Loucy (cell line): ENCODE results near the gene VWF.

Source experiments
- H2AFZ ChIP-seq: fragments of 200-600 bp; sonication (generic); 2 replicates; pipeline ENCODE4 v1.6.0; 2016; ENCODE audit warnings: antibody characterized with exemption, mild to moderate bottlenecking, low read length, moderate library complexity
- H3F3A ChIP-seq: fragments of 200-600 bp; 2 replicates; pipeline ENCODE4 v1.6.0; 2016; ENCODE audit warnings: antibody characterized with exemption, low read depth, mild to moderate bottlenecking
- H3K27me3 ChIP-seq: fragments of 200-600 bp; sonication (generic); 2 replicates; pipeline ENCODE4 v1.6.1; 2014; ENCODE audit warnings: low read length, mild to moderate bottlenecking; ENCODE audit not compliant: insufficient read depth, poor library complexity, severe bottlenecking
- H3K36me3 ChIP-seq: fragments of 200-600 bp; sonication (generic); 2 replicates; pipeline ENCODE4 v1.6.1; 2016; ENCODE audit warnings: low read length; ENCODE audit not compliant: insufficient read depth
- H3K4me1 ChIP-seq: fragments of 200-600 bp; sonication (generic); 2 replicates; pipeline ENCODE4 v1.5.1; 2014; ENCODE audit warnings: low read length, mild to moderate bottlenecking; ENCODE audit not compliant: insufficient read depth, poor library complexity, severe bottlenecking
- H3K4me2 ChIP-seq: fragments of 200-600 bp; sonication (generic); 2 replicates; pipeline ENCODE4 v1.6.0; 2014; ENCODE audit warnings: antibody characterized with exemption, low read length, low read depth, mild to moderate bottlenecking; ENCODE audit not compliant: poor library complexity, severe bottlenecking
- H3K4me3 ChIP-seq: fragments of 200-600 bp; sonication (generic); 2 replicates; pipeline ENCODE4 v1.5.1; 2014; ENCODE audit warnings: low read length, mild to moderate bottlenecking, mixed read lengths; ENCODE audit not compliant: poor library complexity, severe bottlenecking
- H3K79me2 ChIP-seq: fragments of 200-600 bp; sonication (generic); 2 replicates; pipeline ENCODE4 v1.6.1; 2014; ENCODE audit warnings: low read length; ENCODE audit not compliant: insufficient read depth
- H3K9ac ChIP-seq: fragments of 200-600 bp; sonication (generic); 2 replicates; pipeline ENCODE4 v1.6.0; 2014; ENCODE audit warnings: mild to moderate bottlenecking, low read depth, low read length, moderate library complexity; ENCODE audit not compliant: poor library complexity, severe bottlenecking
- H3K9me2 ChIP-seq: fragments of 200-600 bp; sonication (generic); replicated peaks from 2 replicates; pipeline ENCODE4 v1.6.1; 2016; ENCODE audit warnings: low read depth, low read length, mixed read lengths
- H3K9me3 ChIP-seq: fragments of 200-600 bp; sonication (generic); 2 replicates; pipeline ENCODE4 v1.6.1; 2014; ENCODE audit warnings: mild to moderate bottlenecking, antibody characterized with exemption, low read length, low read depth; ENCODE audit not compliant: insufficient read depth
- H4K20me1 ChIP-seq: fragments of 200-600 bp; sonication (generic); 2 replicates; pipeline ENCODE4 v1.6.0; 2014; ENCODE audit warnings: antibody characterized with exemption, low read length, mild to moderate bottlenecking; ENCODE audit not compliant: insufficient read depth, poor library complexity, severe bottlenecking
- EZH2phosphoT487 ChIP-seq: fragments of 200-600 bp; IDR thresholded peaks from 2 replicates; pipeline ENCODE4 v1.6.1; 2018; ENCODE audit warnings: antibody characterized with exemption, mild to moderate bottlenecking, moderate library complexity, borderline replicate concordance
- TF ChIP-seq, protein P1 (sequence below): fragments of 200-600 bp; sonication (generic); conservative IDR thresholded peaks from 2 replicates; pipeline ENCODE4 v1.5.1; 2014; ENCODE audit warnings: mild to moderate bottlenecking, antibody characterized with exemption, low read length

VWF gene

DNA sequence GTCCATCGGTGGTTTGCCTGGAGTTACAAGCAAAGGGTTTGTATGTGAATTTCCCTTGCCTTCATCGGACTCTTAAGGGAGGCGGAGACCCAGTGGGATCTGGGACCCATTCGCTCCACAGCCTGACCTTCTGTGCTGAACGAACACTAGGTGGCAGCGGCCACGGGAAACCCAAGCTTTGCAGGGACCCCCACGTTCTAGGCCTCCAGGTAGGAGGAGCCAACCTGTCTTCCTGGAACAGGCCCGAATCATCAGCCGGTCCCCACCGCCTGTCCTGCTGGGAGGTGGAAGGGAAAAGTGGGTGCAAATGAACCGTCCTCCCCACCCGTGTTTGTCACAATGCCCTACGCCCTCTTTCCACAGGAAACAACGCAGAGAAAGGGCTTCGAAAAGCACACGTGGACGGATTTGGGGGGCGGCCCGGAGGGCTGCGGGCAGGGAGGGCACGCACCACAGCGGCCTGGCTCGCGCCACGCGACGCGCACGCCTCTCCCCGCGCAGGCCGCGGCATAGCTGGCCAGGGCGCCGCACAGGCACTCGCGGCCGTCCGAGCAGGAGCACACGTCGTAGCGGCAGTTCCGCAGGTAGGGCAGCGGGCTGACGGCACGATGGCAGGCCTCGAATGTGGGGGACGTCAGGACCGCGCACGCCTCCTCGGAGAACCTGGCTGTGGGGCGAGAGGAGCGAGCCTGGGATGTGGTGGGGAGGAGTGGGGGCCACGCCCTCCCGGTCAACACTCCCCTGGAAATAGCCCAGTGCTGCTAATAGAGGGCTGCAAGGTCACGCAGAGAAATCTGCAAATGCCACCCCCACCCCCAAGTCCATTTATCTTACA, 67.8 kb downstream of the VWF start:
- Histone ChIP-seq H3K36me3 (no peaks in the 10 kb centered on the region), H3F3A (no peaks in the 10 kb centered on the region), H3K4me3 (no peak overlapping the region), H3K9me3 (no peaks in the 10 kb centered on the region), H3K27me3 (no peaks in the 10 kb centered on the region), H4K20me1 (no peaks in the 10 kb centered on the region), H3K4me1 (no peaks in the 10 kb centered on the region), H3K79me2 (no peaks in the 10 kb centered on the region), H3K9me2 (no peaks in the 10 kb centered on the region), H3K9ac (no peak overlapping the region), H2AFZ (peak overlapping the region; percentile 89; the same call in 1 of the 2 replicates), H3K4me2 (no peak overlapping the region)
- no peak for TF ChIP-seq EZH2phosphoT487
- TF ChIP-seq, protein P1, sequence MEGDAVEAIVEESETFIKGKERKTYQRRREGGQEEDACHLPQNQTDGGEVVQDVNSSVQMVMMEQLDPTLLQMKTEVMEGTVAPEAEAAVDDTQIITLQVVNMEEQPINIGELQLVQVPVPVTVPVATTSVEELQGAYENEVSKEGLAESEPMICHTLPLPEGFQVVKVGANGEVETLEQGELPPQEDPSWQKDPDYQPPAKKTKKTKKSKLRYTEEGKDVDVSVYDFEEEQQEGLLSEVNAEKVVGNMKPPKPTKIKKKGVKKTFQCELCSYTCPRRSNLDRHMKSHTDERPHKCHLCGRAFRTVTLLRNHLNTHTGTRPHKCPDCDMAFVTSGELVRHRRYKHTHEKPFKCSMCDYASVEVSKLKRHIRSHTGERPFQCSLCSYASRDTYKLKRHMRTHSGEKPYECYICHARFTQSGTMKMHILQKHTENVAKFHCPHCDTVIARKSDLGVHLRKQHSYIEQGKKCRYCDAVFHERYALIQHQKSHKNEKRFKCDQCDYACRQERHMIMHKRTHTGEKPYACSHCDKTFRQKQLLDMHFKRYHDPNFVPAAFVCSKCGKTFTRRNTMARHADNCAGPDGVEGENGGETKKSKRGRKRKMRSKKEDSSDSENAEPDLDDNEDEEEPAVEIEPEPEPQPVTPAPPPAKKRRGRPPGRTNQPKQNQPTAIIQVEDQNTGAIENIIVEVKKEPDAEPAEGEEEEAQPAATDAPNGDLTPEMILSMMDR, result peak; percentile 78

DNA sequence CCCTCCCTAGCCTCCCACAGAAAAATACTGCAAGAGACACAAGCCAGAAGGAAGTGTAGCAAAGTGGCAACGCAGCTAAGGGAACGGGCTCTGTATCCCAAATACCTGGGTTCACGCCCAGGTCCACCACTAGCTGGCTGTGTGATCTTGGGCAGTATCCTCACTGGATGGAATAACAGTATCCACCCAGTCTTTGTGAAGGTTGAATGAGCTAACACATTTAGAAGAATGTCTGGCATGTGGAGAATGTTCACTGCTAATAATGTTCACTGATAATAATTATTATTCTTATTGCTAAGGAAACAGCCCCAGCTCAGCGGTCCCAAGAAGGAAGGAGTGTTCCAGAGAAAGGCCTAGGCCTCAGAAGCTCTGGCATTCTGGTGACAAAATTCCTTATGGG, 70.9 kb downstream of the VWF start:
- Histone ChIP-seq H3K4me1 (no peaks in the 10 kb centered on the region), H4K20me1 (no peaks in the 10 kb centered on the region), H3K9ac (no peak overlapping the region), H2AFZ (no peak overlapping the region), H3K27me3 (no peaks in the 10 kb centered on the region), H3K9me2 (no peaks in the 10 kb centered on the region), H3K4me3 (no peak overlapping the region), H3F3A (no peaks in the 10 kb centered on the region), H3K4me2 (no peak overlapping the region), H3K36me3 (no peaks in the 10 kb centered on the region), H3K9me3 (no peaks in the 10 kb centered on the region), H3K79me2 (no peaks in the 10 kb centered on the region)
- TF ChIP-seq EZH2phosphoT487, result no peak
- TF ChIP-seq, protein P1, result no peak

DNA sequence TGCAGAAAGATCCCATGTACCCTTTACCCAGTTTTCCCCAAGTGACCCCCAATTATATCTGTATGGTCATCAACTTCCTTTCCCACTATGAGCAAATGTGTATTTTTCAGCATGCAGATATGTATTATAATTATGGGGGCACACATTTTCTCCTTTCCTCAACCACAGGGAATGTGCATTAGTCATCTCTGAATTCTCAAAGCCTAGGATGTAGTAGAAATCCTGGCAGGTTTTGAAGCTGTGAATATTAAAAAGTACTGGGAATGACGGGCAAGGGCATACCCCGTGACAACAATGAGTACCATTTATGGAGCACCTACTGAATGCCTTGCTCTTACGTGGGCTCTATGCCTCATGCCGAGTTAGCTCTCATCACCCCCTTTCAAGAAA, 71.5 kb downstream of the VWF start:
- Histone ChIP-seq H3K4me1 (no peaks in the 10 kb centered on the region), H3K79me2 (no peaks in the 10 kb centered on the region), H3K9ac (no peak overlapping the region), H4K20me1 (no peaks in the 10 kb centered on the region), H3K4me3 (no peak overlapping the region), H3K4me2 (no peak overlapping the region), H2AFZ (no peak overlapping the region), H3K27me3 (no peaks in the 10 kb centered on the region), H3K9me2 (no peaks in the 10 kb centered on the region), H3F3A (no peaks in the 10 kb centered on the region), H3K9me3 (no peaks in the 10 kb centered on the region), H3K36me3 (no peaks in the 10 kb centered on the region)
- TF ChIP-seq, protein P1, result no peak
- TF ChIP-seq EZH2phosphoT487, result no peak
